Loucy (cell line): ENCODE measurements around the gene LAMC3.

Experiments
- H2AFZ ChIP-seq: fragments of 200-600 bp; sonication (generic); 2 replicates; pipeline ENCODE4 v1.6.0; 2016; ENCODE audit warnings: antibody characterized with exemption, mild to moderate bottlenecking, low read length, moderate library complexity
- H3F3A ChIP-seq: fragments of 200-600 bp; 2 replicates; pipeline ENCODE4 v1.6.0; 2016; ENCODE audit warnings: antibody characterized with exemption, low read depth, mild to moderate bottlenecking
- H3K27me3 ChIP-seq: fragments of 200-600 bp; sonication (generic); 2 replicates; pipeline ENCODE4 v1.6.1; 2014; ENCODE audit warnings: low read length, mild to moderate bottlenecking; ENCODE audit not compliant: insufficient read depth, poor library complexity, severe bottlenecking
- H3K36me3 ChIP-seq: fragments of 200-600 bp; sonication (generic); 2 replicates; pipeline ENCODE4 v1.6.1; 2016; ENCODE audit warnings: low read length; ENCODE audit not compliant: insufficient read depth
- H3K4me1 ChIP-seq: fragments of 200-600 bp; sonication (generic); 2 replicates; pipeline ENCODE4 v1.5.1; 2014; ENCODE audit warnings: low read length, mild to moderate bottlenecking; ENCODE audit not compliant: insufficient read depth, poor library complexity, severe bottlenecking
- H3K4me2 ChIP-seq: fragments of 200-600 bp; sonication (generic); 2 replicates; pipeline ENCODE4 v1.6.0; 2014; ENCODE audit warnings: antibody characterized with exemption, low read length, low read depth, mild to moderate bottlenecking; ENCODE audit not compliant: poor library complexity, severe bottlenecking
- H3K4me3 ChIP-seq: fragments of 200-600 bp; sonication (generic); 2 replicates; pipeline ENCODE4 v1.5.1; 2014; ENCODE audit warnings: low read length, mild to moderate bottlenecking, mixed read lengths; ENCODE audit not compliant: poor library complexity, severe bottlenecking
- H3K79me2 ChIP-seq: fragments of 200-600 bp; sonication (generic); 2 replicates; pipeline ENCODE4 v1.6.1; 2014; ENCODE audit warnings: low read length; ENCODE audit not compliant: insufficient read depth
- H3K9ac ChIP-seq: fragments of 200-600 bp; sonication (generic); 2 replicates; pipeline ENCODE4 v1.6.0; 2014; ENCODE audit warnings: mild to moderate bottlenecking, low read depth, low read length, moderate library complexity; ENCODE audit not compliant: poor library complexity, severe bottlenecking
- H3K9me2 ChIP-seq: fragments of 200-600 bp; sonication (generic); replicated peaks from 2 replicates; pipeline ENCODE4 v1.6.1; 2016; ENCODE audit warnings: low read depth, low read length, mixed read lengths
- H3K9me3 ChIP-seq: fragments of 200-600 bp; sonication (generic); 2 replicates; pipeline ENCODE4 v1.6.1; 2014; ENCODE audit warnings: mild to moderate bottlenecking, antibody characterized with exemption, low read length, low read depth; ENCODE audit not compliant: insufficient read depth
- H4K20me1 ChIP-seq: fragments of 200-600 bp; sonication (generic); 2 replicates; pipeline ENCODE4 v1.6.0; 2014; ENCODE audit warnings: antibody characterized with exemption, low read length, mild to moderate bottlenecking; ENCODE audit not compliant: insufficient read depth, poor library complexity, severe bottlenecking
- EZH2phosphoT487 ChIP-seq: fragments of 200-600 bp; IDR thresholded peaks from 2 replicates; pipeline ENCODE4 v1.6.1; 2018; ENCODE audit warnings: antibody characterized with exemption, mild to moderate bottlenecking, moderate library complexity, borderline replicate concordance
- TF ChIP-seq, protein P1 (sequence below): fragments of 200-600 bp; sonication (generic); conservative IDR thresholded peaks from 2 replicates; pipeline ENCODE4 v1.5.1; 2014; ENCODE audit warnings: mild to moderate bottlenecking, antibody characterized with exemption, low read length

Gene LAMC3

GRCh38 chr9:130983970-130984369 is 25.0 kb upstream of the LAMC3 start:
- no peaks in the 10 kb centered on the region for H3K36me3 ChIP-seq
- H3F3A ChIP-seq = no peaks in the 10 kb centered on the region
- H3K9me3 ChIP-seq = no peaks in the 10 kb centered on the region
- no peaks in the 10 kb centered on the region for H3K9me2 ChIP-seq
- H3K4me3 ChIP-seq = no peak overlapping the region
- H4K20me1 ChIP-seq = no peaks in the 10 kb centered on the region
- H3K4me1 ChIP-seq = no peaks in the 10 kb centered on the region
- H3K27me3 ChIP-seq = no peaks in the 10 kb centered on the region
- H3K79me2 ChIP-seq = no peaks in the 10 kb centered on the region
- no peak overlapping the region for H3K9ac ChIP-seq
- TF ChIP-seq EZH2phosphoT487 = no peak
- TF ChIP-seq, protein P1, sequence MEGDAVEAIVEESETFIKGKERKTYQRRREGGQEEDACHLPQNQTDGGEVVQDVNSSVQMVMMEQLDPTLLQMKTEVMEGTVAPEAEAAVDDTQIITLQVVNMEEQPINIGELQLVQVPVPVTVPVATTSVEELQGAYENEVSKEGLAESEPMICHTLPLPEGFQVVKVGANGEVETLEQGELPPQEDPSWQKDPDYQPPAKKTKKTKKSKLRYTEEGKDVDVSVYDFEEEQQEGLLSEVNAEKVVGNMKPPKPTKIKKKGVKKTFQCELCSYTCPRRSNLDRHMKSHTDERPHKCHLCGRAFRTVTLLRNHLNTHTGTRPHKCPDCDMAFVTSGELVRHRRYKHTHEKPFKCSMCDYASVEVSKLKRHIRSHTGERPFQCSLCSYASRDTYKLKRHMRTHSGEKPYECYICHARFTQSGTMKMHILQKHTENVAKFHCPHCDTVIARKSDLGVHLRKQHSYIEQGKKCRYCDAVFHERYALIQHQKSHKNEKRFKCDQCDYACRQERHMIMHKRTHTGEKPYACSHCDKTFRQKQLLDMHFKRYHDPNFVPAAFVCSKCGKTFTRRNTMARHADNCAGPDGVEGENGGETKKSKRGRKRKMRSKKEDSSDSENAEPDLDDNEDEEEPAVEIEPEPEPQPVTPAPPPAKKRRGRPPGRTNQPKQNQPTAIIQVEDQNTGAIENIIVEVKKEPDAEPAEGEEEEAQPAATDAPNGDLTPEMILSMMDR = no peak
- no peak overlapping the region for H3K4me2 ChIP-seq
- no peak overlapping the region for H2AFZ ChIP-seq

DNA sequence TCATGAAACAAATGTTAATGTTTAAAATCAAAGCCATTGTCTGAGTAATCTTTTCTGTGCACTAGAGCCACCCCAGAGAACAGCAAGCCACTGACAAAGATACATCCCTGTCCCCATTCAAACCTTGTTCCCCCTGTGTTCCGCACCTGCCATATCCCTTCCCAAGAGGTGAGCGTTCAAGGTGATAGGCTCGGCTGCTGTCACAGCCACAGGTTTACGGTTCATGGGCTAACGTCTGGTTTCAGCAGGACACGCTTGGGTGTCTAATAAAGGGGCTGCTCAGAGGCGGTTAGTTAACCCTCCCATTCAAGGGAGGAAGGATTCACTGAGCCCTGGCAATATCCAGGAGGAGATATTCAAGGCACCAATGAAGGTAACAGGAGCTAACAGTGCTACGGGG is 24.5 kb upstream of the LAMC3 start:
- Histone ChIP-seq H3K4me3 (no peak overlapping the region), H3K27me3 (no peaks in the 10 kb centered on the region), H3K9ac (no peak overlapping the region), H3K9me2 (no peaks in the 10 kb centered on the region), H3F3A (no peaks in the 10 kb centered on the region), H3K9me3 (no peaks in the 10 kb centered on the region), H3K4me1 (no peaks in the 10 kb centered on the region), H3K36me3 (no peaks in the 10 kb centered on the region), H3K4me2 (no peak overlapping the region), H2AFZ (no peak overlapping the region), H3K79me2 (no peaks in the 10 kb centered on the region), H4K20me1 (no peaks in the 10 kb centered on the region)
- TF ChIP-seq, protein P1 = no peak
- TF ChIP-seq EZH2phosphoT487 = no peak

DNA sequence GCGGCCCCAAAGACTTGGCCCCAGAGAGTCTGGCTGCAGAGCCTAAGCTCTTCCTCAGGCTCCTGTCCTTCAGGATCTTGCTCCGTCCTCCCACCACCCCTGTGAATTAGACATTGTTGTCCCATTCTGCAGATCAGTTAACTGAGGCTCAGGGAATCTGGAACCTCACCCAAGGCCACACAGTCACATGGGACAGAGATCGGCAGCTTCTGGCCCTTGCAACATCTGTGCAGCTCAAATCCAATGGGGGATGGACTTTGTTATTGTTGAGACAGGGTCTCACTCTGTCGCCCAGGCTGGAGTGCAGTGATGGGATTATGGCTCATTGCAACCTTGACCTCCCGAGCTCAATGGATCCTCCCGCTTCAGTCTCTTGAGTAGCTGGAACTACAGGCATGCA is 23.9 kb upstream of the LAMC3 start:
- no peaks in the 10 kb centered on the region for H3F3A ChIP-seq
- H3K27me3 ChIP-seq = no peaks in the 10 kb centered on the region
- H4K20me1 ChIP-seq = no peaks in the 10 kb centered on the region
- no peaks in the 10 kb centered on the region for H3K4me1 ChIP-seq
- no peaks in the 10 kb centered on the region for H3K36me3 ChIP-seq
- H3K4me2 ChIP-seq = no peak overlapping the region
- H3K4me3 ChIP-seq = no peak overlapping the region
- H3K9me2 ChIP-seq = no peaks in the 10 kb centered on the region
- H3K9me3 ChIP-seq = no peaks in the 10 kb centered on the region
- TF ChIP-seq, protein P1 = no peak
- no peak for TF ChIP-seq EZH2phosphoT487
- H3K9ac ChIP-seq = no peak overlapping the region
- no peaks in the 10 kb centered on the region for H3K79me2 ChIP-seq
- H2AFZ ChIP-seq = no peak overlapping the region
